Nephron (organoid): Measurements from ENCODE around the gene CUEDC1.

Experiments used
- H3K27ac Mint-ChIP-seq, 3 experiments: 2 replicates each; pipeline ENCODE4 v1.8.0; 2020; ENCODE audit warnings: mixed read lengths in 3 of 3, mild to moderate bottlenecking in 2 of 3, moderate library complexity in 1 of 3
- H3K27me3 Mint-ChIP-seq: 2 replicates; pipeline ENCODE4 v1.8.0; 2021; ENCODE audit warnings: low read depth, mild to moderate bottlenecking, moderate library complexity, mixed read lengths
- H3K36me3 Mint-ChIP-seq: 2 replicates; pipeline ENCODE4 v1.8.0; 2020; ENCODE audit warnings: low read depth, mixed read lengths
- H3K4me1 Mint-ChIP-seq: 2 replicates; pipeline ENCODE4 v1.8.0; 2020; ENCODE audit warnings: mixed read lengths
- H3K4me3 Mint-ChIP-seq, 3 experiments: 2 replicates each; pipeline ENCODE4 v1.8.0; 2020; ENCODE audit warnings: mild to moderate bottlenecking in 3 of 3, mixed read lengths in 3 of 3, moderate library complexity in 2 of 3
- H3K9me3 Mint-ChIP-seq: 2 replicates; pipeline ENCODE4 v1.8.0; 2020; ENCODE audit warnings: mixed read lengths
- TF ChIP-seq, protein P1 (sequence below), 3 experiments: fragments of 200-600 bp; sonication (generic); IDR thresholded peaks; one replicate each; pipeline ENCODE4 v1.5.0; 2021; ENCODE audit warnings: antibody characterized with exemption in 3 of 3; ENCODE audit not compliant: unreplicated experiment in 3 of 3

CUEDC1 gene

DNA sequence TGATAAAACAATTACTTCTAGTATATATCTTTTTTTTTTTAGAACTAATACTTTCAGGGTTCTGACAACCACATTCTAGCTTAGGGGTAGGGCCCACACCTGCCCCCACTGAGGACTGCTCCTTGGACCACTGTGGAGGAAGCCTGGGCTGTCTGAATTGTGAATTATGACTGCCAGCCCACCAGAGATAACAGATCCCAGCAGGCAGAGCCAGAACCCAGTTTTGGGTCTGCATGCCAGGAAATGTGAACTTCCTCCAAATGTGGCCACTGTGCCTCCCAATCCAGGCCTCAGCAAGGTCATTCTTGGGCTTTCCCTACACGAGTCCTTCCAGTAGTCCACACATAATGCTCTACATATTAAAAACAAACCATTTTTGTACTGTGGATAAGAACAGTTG is 16.9 kb upstream of the CUEDC1 start:
- H3K27ac Mint-ChIP-seq, result no peak overlapping the region
- no peak overlapping the region for H3K4me3 Mint-ChIP-seq
- no peaks in the 10 kb centered on the region for H3K9me3 Mint-ChIP-seq
- H3K36me3 Mint-ChIP-seq, result peaks cover 42% of the 10 kb centered on the region
- TF ChIP-seq, protein P1, sequence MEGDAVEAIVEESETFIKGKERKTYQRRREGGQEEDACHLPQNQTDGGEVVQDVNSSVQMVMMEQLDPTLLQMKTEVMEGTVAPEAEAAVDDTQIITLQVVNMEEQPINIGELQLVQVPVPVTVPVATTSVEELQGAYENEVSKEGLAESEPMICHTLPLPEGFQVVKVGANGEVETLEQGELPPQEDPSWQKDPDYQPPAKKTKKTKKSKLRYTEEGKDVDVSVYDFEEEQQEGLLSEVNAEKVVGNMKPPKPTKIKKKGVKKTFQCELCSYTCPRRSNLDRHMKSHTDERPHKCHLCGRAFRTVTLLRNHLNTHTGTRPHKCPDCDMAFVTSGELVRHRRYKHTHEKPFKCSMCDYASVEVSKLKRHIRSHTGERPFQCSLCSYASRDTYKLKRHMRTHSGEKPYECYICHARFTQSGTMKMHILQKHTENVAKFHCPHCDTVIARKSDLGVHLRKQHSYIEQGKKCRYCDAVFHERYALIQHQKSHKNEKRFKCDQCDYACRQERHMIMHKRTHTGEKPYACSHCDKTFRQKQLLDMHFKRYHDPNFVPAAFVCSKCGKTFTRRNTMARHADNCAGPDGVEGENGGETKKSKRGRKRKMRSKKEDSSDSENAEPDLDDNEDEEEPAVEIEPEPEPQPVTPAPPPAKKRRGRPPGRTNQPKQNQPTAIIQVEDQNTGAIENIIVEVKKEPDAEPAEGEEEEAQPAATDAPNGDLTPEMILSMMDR (IDR thresholded peaks at IDR 0.05; ENCODE audit: unreplicated experiment in 3 of 3), result no peak
- H3K4me1 Mint-ChIP-seq, result no peaks in the 10 kb centered on the region
- peaks cover 3% of the 10 kb centered on the region for H3K27me3 Mint-ChIP-seq

DNA sequence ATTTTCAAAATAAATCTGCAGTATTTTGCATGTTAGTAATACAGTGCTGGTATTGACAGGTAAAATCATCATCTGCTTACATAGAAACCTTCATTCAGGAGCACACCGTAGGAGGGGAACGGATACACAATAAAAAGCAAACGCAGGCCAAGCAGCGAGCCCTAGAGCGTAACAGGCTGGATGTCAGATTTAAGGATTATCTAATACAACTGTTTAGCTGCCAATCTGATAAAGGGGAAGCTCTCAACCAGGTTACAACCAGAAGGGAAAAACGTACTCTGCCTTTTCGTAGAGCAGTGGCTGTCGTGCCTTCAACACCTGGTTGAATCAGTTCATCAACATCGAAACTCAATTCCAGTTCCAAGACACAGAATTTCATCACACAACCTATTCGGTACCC is 16.4 kb upstream of the CUEDC1 start:
- H3K27ac Mint-ChIP-seq, result peak overlapping the region in 1 of 3 experiments; percentile 24
- H3K27me3 Mint-ChIP-seq, result peaks cover 3% of the 10 kb centered on the region
- no peaks in the 10 kb centered on the region for H3K9me3 Mint-ChIP-seq
- TF ChIP-seq, protein P1 (IDR thresholded peaks at IDR 0.05; ENCODE audit: unreplicated experiment in 3 of 3), result no peak
- no peak overlapping the region for H3K4me3 Mint-ChIP-seq
- peaks cover 36% of the 10 kb centered on the region for H3K36me3 Mint-ChIP-seq
- no peaks in the 10 kb centered on the region for H3K4me1 Mint-ChIP-seq

DNA sequence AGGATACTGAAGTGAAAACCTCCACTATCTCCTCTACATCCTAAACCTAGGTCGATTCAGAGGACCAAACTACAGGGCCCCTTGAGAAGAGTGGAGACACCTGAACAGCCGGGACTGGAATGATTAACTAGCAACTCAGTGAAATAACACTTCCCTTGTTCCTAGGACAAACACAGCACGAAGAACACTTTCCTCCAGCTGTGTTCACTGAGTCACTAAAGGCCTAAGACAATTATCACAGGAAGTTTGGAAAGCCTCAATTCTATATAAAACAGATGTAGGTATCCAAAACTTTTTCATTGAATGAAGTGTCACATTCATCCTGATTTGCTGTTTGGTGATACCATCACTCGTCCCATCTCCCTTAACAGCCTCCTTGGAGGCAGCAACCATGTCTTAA is 15.5 kb upstream of the CUEDC1 start:
- H3K36me3 Mint-ChIP-seq, result peaks cover 28% of the 10 kb centered on the region
- H3K4me3 Mint-ChIP-seq, result no peak overlapping the region
- no peaks in the 10 kb centered on the region for H3K9me3 Mint-ChIP-seq
- H3K27me3 Mint-ChIP-seq, result peaks cover 3% of the 10 kb centered on the region
- TF ChIP-seq, protein P1 (IDR thresholded peaks at IDR 0.05; ENCODE audit: unreplicated experiment in 3 of 3), result no peak
- no peaks in the 10 kb centered on the region for H3K4me1 Mint-ChIP-seq
- H3K27ac Mint-ChIP-seq, result peak overlapping the region in 2 of 3 experiments; percentile 40 to 74

DNA sequence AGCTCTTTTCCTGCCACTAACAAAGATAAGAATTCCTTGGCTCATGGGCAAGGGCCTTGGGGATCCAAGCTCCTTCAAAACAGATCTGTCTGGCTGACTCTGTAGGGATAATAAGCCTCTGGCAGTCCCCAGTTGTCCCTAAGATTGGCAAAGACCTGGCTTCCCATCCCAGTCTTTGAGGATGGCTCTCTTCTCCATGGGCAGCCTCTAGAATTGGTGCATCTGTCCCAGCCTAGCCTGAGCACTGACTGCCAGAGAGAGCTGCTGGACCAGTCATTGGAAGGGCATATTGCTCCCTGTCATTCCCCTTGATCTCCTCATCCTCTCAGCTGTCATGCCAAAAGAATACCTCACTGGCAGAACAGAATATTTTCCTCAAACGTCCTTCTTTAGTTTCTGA is 13.2 kb upstream of the CUEDC1 start:
- H3K4me3 Mint-ChIP-seq, result no peak overlapping the region
- no peaks in the 10 kb centered on the region for H3K9me3 Mint-ChIP-seq
- peaks cover 6% of the 10 kb centered on the region for H3K27me3 Mint-ChIP-seq
- peaks cover 9% of the 10 kb centered on the region for H3K36me3 Mint-ChIP-seq
- H3K4me1 Mint-ChIP-seq, result no peaks in the 10 kb centered on the region
- H3K27ac Mint-ChIP-seq, result no peak overlapping the region
- TF ChIP-seq, protein P1 (IDR thresholded peaks at IDR 0.05; ENCODE audit: unreplicated experiment in 3 of 3), result no peak

DNA sequence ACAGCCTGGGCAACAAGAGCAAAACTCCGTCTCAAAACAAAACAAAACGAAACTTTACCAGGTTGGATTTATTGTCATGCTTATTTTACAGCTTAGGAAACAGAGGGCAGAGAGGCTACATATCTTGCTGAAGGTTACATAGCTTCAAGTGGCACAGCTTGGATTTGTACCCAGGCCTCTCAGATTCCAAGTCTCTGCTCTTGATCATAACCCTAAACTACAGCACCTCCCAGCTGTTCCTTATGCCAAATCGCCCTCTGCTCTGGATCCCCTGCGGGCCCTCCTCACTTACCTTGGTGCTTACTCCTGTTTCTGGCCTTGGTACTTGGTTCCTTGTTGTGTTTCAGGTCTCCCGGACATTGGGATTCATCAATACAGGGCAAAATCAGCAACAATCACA is 11.7 kb upstream of the CUEDC1 start:
- no peaks in the 10 kb centered on the region for H3K4me1 Mint-ChIP-seq

DNA sequence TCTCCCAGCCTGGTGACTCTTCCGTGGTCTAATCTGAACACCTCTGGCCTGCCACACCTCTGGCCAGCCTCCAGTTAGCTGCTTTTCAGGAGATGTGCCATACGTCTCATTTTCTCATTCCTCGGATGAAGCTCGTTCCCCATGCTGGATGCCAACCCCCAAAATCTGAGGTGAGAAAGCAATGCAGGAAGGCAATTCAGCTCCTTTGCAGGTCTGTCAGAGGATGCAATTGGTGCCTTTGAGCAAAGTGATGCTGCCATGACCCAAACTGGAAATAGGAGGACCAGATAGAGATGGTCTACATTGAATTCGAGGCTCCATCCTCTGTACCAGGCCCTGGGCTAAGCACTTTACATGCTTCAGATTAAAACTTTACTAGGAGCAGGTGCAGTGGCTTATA is 11.0 kb upstream of the CUEDC1 start:
- TF ChIP-seq, protein P1 (IDR thresholded peaks at IDR 0.05; ENCODE audit: unreplicated experiment in 3 of 3), result no peak
- Mint-ChIP-seq H3K4me1 (no peaks in the 10 kb centered on the region), H3K27ac (no peak overlapping the region), H3K4me3 (no peak overlapping the region), H3K9me3 (no peaks in the 10 kb centered on the region), H3K36me3 (no peaks in the 10 kb centered on the region), H3K27me3 (peaks cover 6% of the 10 kb centered on the region)

More for the DNA sequence above, 11.7 kb upstream of the CUEDC1 start:
- TF ChIP-seq, protein P1 (IDR thresholded peaks at IDR 0.05; ENCODE audit: unreplicated experiment in 3 of 3), result no peak
- Mint-ChIP-seq H3K36me3 (no peaks in the 10 kb centered on the region), H3K4me3 (no peak overlapping the region), H3K27me3 (peaks cover 6% of the 10 kb centered on the region), H3K9me3 (no peaks in the 10 kb centered on the region), H3K27ac (no peak overlapping the region)
